Right ventricle myocardium superior (tissue), 1 donor: ENCODE results near the gene ACAP3. TPM values are rescaled to one million over a fixed set of nuclear protein-coding genes. Genes with fewer than 3 reads are reported as not detected.

Experiments used
- ATAC-seq: fragments of 200-7000 bp; cut with Tn5 transposase; one replicate; pipeline ENCODE4 v1.9.1; 2020; ENCODE audit warnings: mild to moderate bottlenecking; ENCODE audit not compliant: poor library complexity
- DNase-seq: peaks from one replicate; pipeline ENCODE4 v3.0.0-alpha.2; 2020
- intact Hi-C: fragments of 100-400 bp; cut with DNase I; formaldehyde crosslinking; loops from one replicate; pipeline ENCODE4 v1.11.2; 2022
- long read RNA-seq: library from polyadenylated mRNA; unstranded; transcript quantifications from one replicate; pipeline ENCODE4 v2.0.0, GENCODE V29; 2021
- total RNA-seq: library from RNA; stranded (reverse); fragmentation: NEBNext Ultra II Directional; extraction: Animal tissue kit (Norgen Biotek cat#: 25700); gene quantifications from one replicate; pipeline ENCODE4 v1.2.1, GENCODE V29; 2021
- donor health status: DM: no; HTN: yes; CAD: no; lungs with severe emphysema.

The ACAP3 gene, protein sequence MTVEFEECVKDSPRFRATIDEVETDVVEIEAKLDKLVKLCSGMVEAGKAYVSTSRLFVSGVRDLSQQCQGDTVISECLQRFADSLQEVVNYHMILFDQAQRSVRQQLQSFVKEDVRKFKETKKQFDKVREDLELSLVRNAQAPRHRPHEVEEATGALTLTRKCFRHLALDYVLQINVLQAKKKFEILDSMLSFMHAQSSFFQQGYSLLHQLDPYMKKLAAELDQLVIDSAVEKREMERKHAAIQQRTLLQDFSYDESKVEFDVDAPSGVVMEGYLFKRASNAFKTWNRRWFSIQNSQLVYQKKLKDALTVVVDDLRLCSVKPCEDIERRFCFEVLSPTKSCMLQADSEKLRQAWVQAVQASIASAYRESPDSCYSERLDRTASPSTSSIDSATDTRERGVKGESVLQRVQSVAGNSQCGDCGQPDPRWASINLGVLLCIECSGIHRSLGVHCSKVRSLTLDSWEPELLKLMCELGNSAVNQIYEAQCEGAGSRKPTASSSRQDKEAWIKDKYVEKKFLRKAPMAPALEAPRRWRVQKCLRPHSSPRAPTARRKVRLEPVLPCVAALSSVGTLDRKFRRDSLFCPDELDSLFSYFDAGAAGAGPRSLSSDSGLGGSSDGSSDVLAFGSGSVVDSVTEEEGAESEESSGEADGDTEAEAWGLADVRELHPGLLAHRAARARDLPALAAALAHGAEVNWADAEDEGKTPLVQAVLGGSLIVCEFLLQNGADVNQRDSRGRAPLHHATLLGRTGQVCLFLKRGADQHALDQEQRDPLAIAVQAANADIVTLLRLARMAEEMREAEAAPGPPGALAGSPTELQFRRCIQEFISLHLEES
- 56.3 TPM for total RNA-seq
- long read RNA-seq, partial matches to known transcripts: 54 of 77 reads
- long read RNA-seq, other reads (novel, unspliced or antisense): 22 of 77 reads

GRCh38 chr1:1307923-1308755 is at the start of gene ACAP3, which contains the start of gene PUSL1:
ACAP3 (minus strand) TSS chr1:1307930; CDS start chr1:1307815, 115 bp downstream.
PUSL1 (plus strand) TSS chr1:1308597; CDS start chr1:1308644, 47 bp downstream.
- ATAC-seq (peak; percentile 79), DNase-seq (peak; percentile 94)
- intact Hi-C loops: no loop called here

- DNase-seq: no peak
- intact Hi-C loops: no loop called here
- ATAC-seq: no peak
These were observed 49.2 kb upstream of the ACAP3 start for GRCh38 chr1:1356796-1357401.

DNA sequence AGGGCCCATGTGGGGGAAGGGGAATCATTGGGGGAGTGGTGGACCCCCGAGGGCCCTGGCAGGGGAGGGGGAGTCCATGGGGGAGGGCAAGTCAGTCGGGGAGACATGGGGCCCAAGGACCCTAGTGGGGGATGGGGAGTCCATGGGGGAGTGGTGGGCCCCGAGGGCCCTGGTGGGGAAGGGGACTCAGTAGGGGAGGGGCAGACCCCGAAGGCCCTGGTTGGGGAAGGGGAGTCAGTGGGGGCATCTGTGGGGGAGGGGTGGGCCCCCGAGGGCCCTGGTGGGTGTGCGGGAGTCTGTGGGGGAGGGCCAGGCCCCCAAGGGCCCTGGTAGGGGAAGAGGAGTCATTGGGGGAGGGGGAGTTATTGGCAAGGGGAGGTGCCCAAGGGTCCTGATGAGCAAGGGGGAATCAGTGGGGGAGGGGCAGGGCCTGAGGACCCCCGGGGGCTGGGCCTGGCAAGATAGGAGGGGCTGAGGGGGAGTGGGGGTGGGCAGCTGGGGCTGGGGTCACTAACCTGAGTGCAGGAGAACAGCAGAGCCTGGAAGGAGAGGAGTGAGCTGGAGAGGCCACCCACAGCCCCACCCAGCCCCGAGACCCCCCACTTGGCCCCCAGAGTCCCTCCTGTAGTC is 48.6 kb upstream of the ACAP3 start:
- ATAC-seq: no peak
- DNase-seq: no peak
- intact Hi-C loops: no loop called here

GRCh38 chr1:1355416-1355815 is 47.7 kb upstream of the ACAP3 start:
- no peak for ATAC-seq
- intact Hi-C loops: no loop called here
- DNase-seq: no peak

- intact Hi-C loops: no loop called here
- DNase-seq: no peak
- no peak for ATAC-seq
These were observed 46.8 kb upstream of the ACAP3 start for GRCh38 chr1:1354271-1355247.

DNA sequence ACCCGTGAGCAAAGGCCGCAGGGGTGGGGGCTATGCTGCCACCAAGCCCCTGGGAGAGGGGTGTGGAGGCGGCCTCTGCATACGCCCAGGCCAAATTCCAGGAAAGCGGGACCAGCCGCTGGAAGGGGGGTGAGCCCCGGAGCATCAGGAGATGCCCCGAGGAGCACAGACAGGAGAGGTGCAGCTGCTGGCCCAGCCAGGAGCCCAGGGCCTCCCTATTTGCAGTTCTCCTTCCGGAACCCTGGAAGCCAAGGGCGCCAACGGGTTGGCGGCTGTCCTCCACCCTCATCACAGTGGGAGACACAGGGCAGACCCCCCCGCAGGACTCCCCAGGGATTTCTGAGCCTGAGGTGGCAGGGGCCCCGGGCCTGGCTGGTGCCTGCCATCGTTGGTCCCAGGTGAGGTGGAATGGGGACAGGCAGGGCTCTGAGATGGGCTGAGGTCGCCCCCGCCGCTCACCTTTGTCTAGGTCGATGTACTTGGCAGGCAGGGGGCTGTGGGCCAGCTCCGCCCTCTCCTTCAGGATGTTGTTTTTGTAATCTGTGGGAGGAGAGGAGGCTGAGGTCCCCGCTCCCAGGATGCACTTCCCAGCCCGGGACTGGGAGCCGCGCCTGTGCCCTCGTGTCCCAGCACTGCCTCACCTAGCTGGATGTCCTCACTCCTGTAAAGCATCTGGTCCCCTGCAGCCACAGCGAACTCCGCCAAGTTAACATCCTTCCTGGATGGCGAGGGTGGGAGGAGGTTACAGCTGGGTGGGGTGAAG is 45.8 kb upstream of the ACAP3 start:
- intact Hi-C loops: no loop called here
- no peak for DNase-seq
- ATAC-seq: no peak

GRCh38 chr1:1352786-1353388 is 45.2 kb upstream of the ACAP3 start:
- ATAC-seq (no peak), DNase-seq (no peak)
- intact Hi-C loops: no loop called here

DNA sequence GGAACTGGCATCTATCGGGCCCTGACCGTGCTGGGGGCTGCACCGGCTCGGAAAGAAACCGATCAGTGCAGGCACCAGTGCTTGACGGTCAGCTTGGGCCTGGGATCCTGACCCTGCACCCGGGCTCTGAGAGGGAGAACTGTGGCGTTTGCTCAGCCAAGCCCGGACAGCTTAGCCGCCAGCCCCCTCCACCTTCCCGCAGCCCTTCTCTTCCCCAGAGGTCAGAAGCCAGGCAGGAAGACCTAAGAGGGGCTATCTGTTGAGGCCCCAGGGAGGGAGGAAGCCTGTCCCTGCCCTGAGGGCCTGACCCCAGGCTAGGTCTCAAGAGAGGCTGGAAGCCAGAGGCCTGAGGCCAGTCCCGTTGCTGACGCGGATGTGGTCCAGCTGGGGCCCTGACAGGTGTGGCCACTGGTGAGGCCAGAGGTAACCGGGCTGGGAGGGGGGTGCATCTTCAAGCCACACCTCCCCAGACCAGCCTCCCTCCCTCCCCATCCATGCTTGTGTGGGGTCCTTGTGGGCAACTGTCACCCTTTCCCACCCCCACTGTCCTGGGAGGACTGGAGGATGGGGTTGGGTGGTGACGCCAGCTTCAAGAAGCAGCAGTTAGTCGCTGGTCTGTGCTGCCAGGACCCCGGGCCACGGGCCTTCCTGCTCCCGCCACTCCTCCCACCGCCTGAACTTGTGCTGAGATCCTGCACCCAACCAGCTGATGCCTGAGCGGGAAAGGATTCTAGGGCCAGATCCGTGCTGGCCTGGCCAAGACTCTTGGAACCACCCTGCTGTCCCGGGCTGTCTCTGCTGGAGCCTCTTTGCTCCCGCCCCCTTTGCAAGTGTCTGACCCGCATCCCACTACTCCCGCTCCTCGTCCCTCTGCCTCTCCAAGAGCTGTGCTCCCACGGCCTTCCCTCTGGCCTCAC is 44.0 kb upstream of the ACAP3 start:
- intact Hi-C loops: no loop called here
- DNase-seq (peak; percentile 76), ATAC-seq (peak; percentile 8)

GRCh38 chr1:1349256-1350012 is 41.7 kb upstream of the ACAP3 start, which contains the start of gene DVL1:
DVL1 (minus strand) TSS chr1:1349418; CDS start chr1:1349065, 353 bp downstream.
- peak; percentile 79 for DNase-seq
- ATAC-seq: peak; percentile 32
- intact Hi-C loops: no loop called here

DNA sequence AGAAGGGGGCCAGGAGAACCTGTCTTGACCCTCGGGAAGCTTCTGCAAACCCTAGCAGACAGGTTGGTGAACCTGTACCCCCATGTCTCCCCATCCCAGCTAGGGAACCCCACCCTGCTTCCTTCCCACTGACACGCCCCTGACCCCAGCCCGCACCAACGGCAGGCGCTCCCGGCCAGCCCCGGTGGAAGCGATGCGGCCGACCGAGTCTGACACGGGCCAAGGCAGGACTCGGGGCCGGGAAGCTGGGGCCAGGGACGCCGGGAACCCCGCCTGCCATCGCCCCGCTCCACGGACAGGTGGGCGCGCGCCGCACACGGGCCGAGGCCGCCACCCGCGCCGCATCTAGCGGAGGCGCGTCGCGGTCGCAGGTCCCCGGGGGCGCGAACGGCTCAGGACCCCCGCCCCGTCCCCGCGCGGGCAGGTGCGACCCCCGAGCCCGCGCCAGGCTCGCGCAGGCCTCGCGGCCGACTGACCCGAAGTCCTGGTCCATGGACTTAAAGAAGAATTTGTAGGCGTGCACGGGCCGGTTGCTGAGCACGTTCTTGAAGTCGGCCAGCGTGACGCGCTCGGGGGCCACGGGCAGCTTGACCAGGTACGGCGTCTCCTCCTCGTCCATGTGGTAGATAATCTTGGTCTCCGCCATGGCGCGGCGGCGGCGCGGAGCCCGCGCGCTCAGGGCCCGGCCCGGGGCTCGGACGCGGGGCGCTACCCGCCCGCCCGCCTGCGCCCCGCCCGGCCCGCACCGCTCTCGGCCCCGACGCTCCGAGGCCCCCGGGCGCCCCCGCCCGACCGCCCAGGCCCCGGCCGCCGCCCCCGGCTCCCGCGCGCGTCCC is 40.9 kb upstream of the ACAP3 start:
- ATAC-seq (no peak), DNase-seq (no peak)
- intact Hi-C loops: no loop called here

- DNase-seq (no peak), ATAC-seq (peak; percentile 44)
- intact Hi-C loops: no loop called here
These were observed 40.1 kb upstream of the ACAP3 start for GRCh38 chr1:1347663-1348419.

GRCh38 chr1:1347026-1347595 is 39.4 kb upstream of the ACAP3 start:
- DNase-seq: no peak
- intact Hi-C loops: no loop called here
- no peak for ATAC-seq
